OCI-LY7 (cell line): ENCODE results near the gene CHMP4B. TPM values are rescaled to one million over a fixed set of nuclear protein-coding genes. Genes with fewer than 3 reads are reported as not detected.

Source experiments
- BruUV-seq: library from RNA; stranded (reverse); fragments of 400-500 nt; replicated peaks from 2 replicates; lab custom pipeline; 2021; lab: Mats Ljungman, UMichigan
- CTCF ChIA-PET: fragments of 300-600 bp; sonication (Branson Sonifier 250); formaldehyde crosslinking; loops from one replicate; lab custom pipeline; 2022; ENCODE audit warnings: antibody characterized with exemption; ENCODE audit not compliant: unreplicated experiment; lab: Charles Lee
- POLR2A ChIA-PET: fragments of 300-600 bp; sonication (Branson Sonifier 250); formaldehyde crosslinking; loops from one replicate; lab custom pipeline; 2022; ENCODE audit warnings: antibody characterized with exemption; lab: Charles Lee
- DNase-seq: peaks from one replicate; pipeline ENCODE4 v3.0.0-alpha.2; 2015; ENCODE audit warnings: low spot score
- H2AFZ ChIP-seq: fragments of 200-600 bp; sonication (generic), shearing (Covaris generic); 2 replicates; pipeline ENCODE4 v1.6.1; 2014; ENCODE audit warnings: mild to moderate bottlenecking, antibody characterized with exemption, low read length, moderate library complexity
- H3K27ac ChIP-seq: fragments of 200-600 bp; sonication (generic); 2 replicates; pipeline ENCODE4 v1.5.1; 2014; ENCODE audit warnings: mixed run types, low read depth, mild to moderate bottlenecking, moderate library complexity, low read length, inconsistent platforms; ENCODE audit not compliant: poor library complexity, severe bottlenecking
- H3K36me3 ChIP-seq: fragments of 200-600 bp; sonication (generic); 2 replicates; pipeline ENCODE4 v1.6.1; 2014; ENCODE audit warnings: mild to moderate bottlenecking, antibody characterized with exemption, low read length, moderate library complexity, mixed read lengths; ENCODE audit not compliant: insufficient read depth
- H3K4me1 ChIP-seq: fragments of 200-600 bp; sonication (generic); 2 replicates; pipeline ENCODE4 v1.5.1; 2014; ENCODE audit warnings: mild to moderate bottlenecking, low read length; ENCODE audit not compliant: insufficient read depth, poor library complexity, severe bottlenecking
- H3K4me2 ChIP-seq: fragments of 200-600 bp; sonication (generic); 2 replicates; pipeline ENCODE4 v1.6.1; 2014; ENCODE audit warnings: mild to moderate bottlenecking, low read length
- H3K4me3 ChIP-seq: fragments of 200-600 bp; sonication (generic); 2 replicates; pipeline ENCODE4 v1.5.1; 2014; ENCODE audit warnings: mild to moderate bottlenecking, low read depth, low read length; ENCODE audit not compliant: poor library complexity, severe bottlenecking
- H3K79me2 ChIP-seq: fragments of 200-600 bp; sonication (generic); 2 replicates; pipeline ENCODE4 v1.6.1; 2016; ENCODE audit warnings: low read depth, mild to moderate bottlenecking, low read length, moderate library complexity, mixed read lengths; ENCODE audit not compliant: insufficient read depth
- H3K9me2 ChIP-seq: fragments of 200-600 bp; sonication (generic); 2 replicates; pipeline ENCODE4 v1.6.1; 2016; ENCODE audit warnings: mild to moderate bottlenecking, low read length, mixed read lengths; ENCODE audit not compliant: insufficient read depth
- H3K9me3 ChIP-seq: fragments of 200-600 bp; sonication (generic); 2 replicates; pipeline ENCODE4 v1.6.1; 2014; ENCODE audit warnings: mild to moderate bottlenecking, mixed run types, low read length, mixed read lengths
- H4K20me1 ChIP-seq: fragments of 200-600 bp; sonication (generic); 2 replicates; pipeline ENCODE4 v1.6.1; 2014; ENCODE audit warnings: mild to moderate bottlenecking, antibody characterized with exemption, low read length, moderate library complexity, mixed read lengths; ENCODE audit not compliant: insufficient read depth
- EZH2phosphoT487 ChIP-seq: fragments of 200-600 bp; sonication (generic); IDR thresholded peaks from 2 replicates; pipeline ENCODE4 v1.6.1; 2018; ENCODE audit warnings: low read depth, borderline replicate concordance, mild to moderate bottlenecking, mixed run types, antibody characterized with exemption, low read length, moderate library complexity, mixed read lengths
- intact Hi-C: fragments of 100-400 bp; cut with micrococcal nuclease; formaldehyde crosslinking; loops from one replicate; pipeline ENCODE4 v1.10.0; 2022; ENCODE audit not compliant: unreplicated experiment
- total RNA-seq, 2 experiments: library from RNA; depleted of rRNA in 1 of 2; stranded (reverse); fragments of >200 nt in 1 of 2; shearing (Covaris generic) in 1 of 2; gene quantifications; 2 replicates each; pipeline ENCODE4 v1.2.3, GENCODE V29; 2014 to 2022
- TF ChIP-seq, protein P1 (sequence below): fragments of 200-600 bp; sonication (generic); conservative IDR thresholded peaks from 2 replicates; pipeline ENCODE4 v1.5.1; 2014; ENCODE audit warnings: mild to moderate bottlenecking, antibody characterized with exemption, low read length, moderate library complexity, mixed read lengths

Gene CHMP4B
- total RNA-seq, 2 experiments from 2014 or later = 32.4 to 84.2 TPM

DNA sequence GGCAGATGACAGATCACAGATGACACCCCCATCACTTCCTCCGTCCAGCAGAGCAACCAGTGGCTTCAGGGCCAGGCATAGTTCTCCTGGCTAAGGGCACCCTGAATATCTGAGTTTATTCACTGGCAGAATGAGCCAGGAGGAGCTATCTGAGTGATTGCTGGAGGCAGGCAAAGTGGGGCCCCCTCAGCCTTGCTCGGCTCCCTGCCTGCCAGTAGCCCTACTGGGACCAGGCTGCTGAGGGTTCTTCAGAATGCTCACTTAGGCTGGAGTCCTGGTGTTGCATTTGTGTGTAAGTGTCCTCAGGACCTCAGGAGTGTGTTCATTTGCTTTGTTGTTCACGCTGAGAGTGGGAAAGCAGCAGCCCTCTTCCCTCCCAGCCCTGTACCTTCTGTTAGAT, 31.2 kb downstream of the CHMP4B start:
- no peaks in the 10 kb centered on the region for H3K9me3 ChIP-seq
- DNase-seq = no peak
- H4K20me1 ChIP-seq = 0 out of 2 replicates have a peak, but pooled peaks cover 7% of the 10 kb centered on the region
- BruUV-seq = no TSS peak
- ChIA-PET CTCF (no interaction called here), POLR2A (interaction anchor here (1.3 to 1.9 kb wide), 2 partner anchors 11 to 23 kb away, joined by 3 to 5 read pairs; no protein-coding TSS in a partner anchor)
- no peak overlapping the region for H3K4me3 ChIP-seq
- no peak overlapping the region for H2AFZ ChIP-seq
- no peak overlapping the region for H3K4me2 ChIP-seq
- peaks cover 37% of the 10 kb centered on the region for H3K4me1 ChIP-seq
- no peaks in the 10 kb centered on the region for H3K36me3 ChIP-seq
- TF ChIP-seq EZH2phosphoT487 = no peak
- TF ChIP-seq, protein P1, sequence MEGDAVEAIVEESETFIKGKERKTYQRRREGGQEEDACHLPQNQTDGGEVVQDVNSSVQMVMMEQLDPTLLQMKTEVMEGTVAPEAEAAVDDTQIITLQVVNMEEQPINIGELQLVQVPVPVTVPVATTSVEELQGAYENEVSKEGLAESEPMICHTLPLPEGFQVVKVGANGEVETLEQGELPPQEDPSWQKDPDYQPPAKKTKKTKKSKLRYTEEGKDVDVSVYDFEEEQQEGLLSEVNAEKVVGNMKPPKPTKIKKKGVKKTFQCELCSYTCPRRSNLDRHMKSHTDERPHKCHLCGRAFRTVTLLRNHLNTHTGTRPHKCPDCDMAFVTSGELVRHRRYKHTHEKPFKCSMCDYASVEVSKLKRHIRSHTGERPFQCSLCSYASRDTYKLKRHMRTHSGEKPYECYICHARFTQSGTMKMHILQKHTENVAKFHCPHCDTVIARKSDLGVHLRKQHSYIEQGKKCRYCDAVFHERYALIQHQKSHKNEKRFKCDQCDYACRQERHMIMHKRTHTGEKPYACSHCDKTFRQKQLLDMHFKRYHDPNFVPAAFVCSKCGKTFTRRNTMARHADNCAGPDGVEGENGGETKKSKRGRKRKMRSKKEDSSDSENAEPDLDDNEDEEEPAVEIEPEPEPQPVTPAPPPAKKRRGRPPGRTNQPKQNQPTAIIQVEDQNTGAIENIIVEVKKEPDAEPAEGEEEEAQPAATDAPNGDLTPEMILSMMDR = no peak
- H3K9me2 ChIP-seq = no peaks in the 10 kb centered on the region
- H3K27ac ChIP-seq = no peak overlapping the region
- intact Hi-C loops = no loop called here
- peaks cover 69% of the 10 kb centered on the region for H3K79me2 ChIP-seq

DNA sequence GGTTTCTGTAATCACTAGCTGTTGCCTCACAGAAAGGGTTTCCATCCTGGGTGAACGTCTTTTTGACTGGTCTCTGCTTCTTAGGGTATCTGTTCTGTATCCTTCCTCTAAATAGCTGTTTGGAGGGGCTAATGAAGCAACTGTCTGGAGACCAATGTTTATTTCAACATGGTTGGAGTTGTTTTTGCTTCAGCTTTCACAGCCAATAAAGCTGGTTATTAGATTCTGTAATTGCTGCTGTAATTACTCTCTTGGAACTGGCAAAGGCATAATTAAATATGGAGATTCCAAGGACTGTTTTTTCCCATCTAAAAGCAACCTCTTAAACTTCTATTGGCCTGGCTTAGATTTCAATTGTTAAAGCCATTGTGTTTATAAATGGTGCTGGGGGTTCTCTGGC, 31.9 kb downstream of the CHMP4B start:
- no peak overlapping the region for H3K4me3 ChIP-seq
- H3K4me1 ChIP-seq = peaks cover 30% of the 10 kb centered on the region
- H3K36me3 ChIP-seq = no peaks in the 10 kb centered on the region
- ChIA-PET POLR2A (interaction anchor here (1.3 to 1.9 kb wide), 2 partner anchors 12 to 24 kb away, joined by 3 to 5 read pairs; no protein-coding TSS in a partner anchor), CTCF (no interaction called here)
- no peak overlapping the region for H2AFZ ChIP-seq
- H3K79me2 ChIP-seq = peaks cover 69% of the 10 kb centered on the region
- intact Hi-C loops = no loop called here
- no peak for DNase-seq
- H3K4me2 ChIP-seq = no peak overlapping the region
- H3K9me3 ChIP-seq = no peaks in the 10 kb centered on the region
- no peaks in the 10 kb centered on the region for H3K9me2 ChIP-seq
- 0 out of 2 replicates have a peak, but pooled peaks cover 7% of the 10 kb centered on the region for H4K20me1 ChIP-seq
- no peak for TF ChIP-seq EZH2phosphoT487
- TF ChIP-seq, protein P1 = no peak
- BruUV-seq = no TSS peak
- no peak overlapping the region for H3K27ac ChIP-seq

DNA sequence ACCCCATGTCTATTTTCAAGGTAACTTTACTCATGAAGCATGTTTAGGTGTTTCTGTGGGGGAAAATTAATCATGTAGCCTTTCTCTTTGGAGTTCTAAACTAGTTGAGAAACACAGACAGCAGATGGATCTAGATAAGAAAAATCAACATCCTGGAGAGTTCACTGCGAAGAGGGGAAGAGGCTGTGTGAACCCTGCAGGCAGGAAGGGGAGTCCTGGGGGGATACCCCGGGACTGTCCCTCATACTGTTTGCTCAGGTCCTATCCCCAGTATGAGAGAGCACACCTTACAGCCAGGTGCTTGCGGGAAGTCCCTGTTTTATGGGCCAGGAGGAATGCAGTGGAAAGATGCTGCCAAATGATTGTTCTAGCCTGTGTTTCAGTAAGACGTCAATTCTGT, 32.7 kb downstream of the CHMP4B start:
- H3K9me3 ChIP-seq = no peaks in the 10 kb centered on the region
- no TSS peak for BruUV-seq
- peaks cover 65% of the 10 kb centered on the region for H3K79me2 ChIP-seq
- ChIA-PET POLR2A (interaction anchor here (0.7 kb wide), 1 partner anchor 51 kb away, joined by 3 read pairs; no protein-coding TSS in a partner anchor), CTCF (no interaction called here)
- peaks cover 8% of the 10 kb centered on the region; the same call in 1 of the 2 replicates for H3K36me3 ChIP-seq
- DNase-seq = no peak
- H3K27ac ChIP-seq = no peak overlapping the region
- 0 out of 2 replicates have a peak, but pooled peaks cover 7% of the 10 kb centered on the region for H4K20me1 ChIP-seq
- TF ChIP-seq EZH2phosphoT487 = no peak
- TF ChIP-seq, protein P1 = no peak
- no peak overlapping the region for H3K4me2 ChIP-seq
- H3K4me3 ChIP-seq = no peak overlapping the region
- intact Hi-C loops = no loop called here
- H3K4me1 ChIP-seq = peaks cover 22% of the 10 kb centered on the region
- H2AFZ ChIP-seq = no peak overlapping the region
- H3K9me2 ChIP-seq = no peaks in the 10 kb centered on the region
